Measurements from ENCODE around the gene FAM43B.

Gene FAM43B

GRCh38 chr1:20574686-20575540 is 22.5 kb downstream of the FAM43B start:
- TF ChIP-seq FOXP2 (optimal IDR thresholded peaks at IDR 0.05; ENCODE audit: borderline replicate concordance, extremely low read depth, extremely low read length, insufficient read depth) (peak; percentile 14), POLR2AphosphoS5 (IDR thresholded peaks at IDR 0.05; ENCODE audit: low read depth, low read length) (no peak)

- TF ChIP-seq REST (IDR thresholded peaks at IDR 0.05; ENCODE audit: insufficient read depth in 1 of 2, low read depth in 2 of 2, low read length in 2 of 2) (no peak), SIN3A (IDR thresholded peaks at IDR 0.05; ENCODE audit: borderline replicate concordance, insufficient read depth, low read length) (no peak), FOXP2 (optimal IDR thresholded peaks at IDR 0.05; ENCODE audit: borderline replicate concordance, extremely low read depth, extremely low read length, insufficient read depth) (no peak), TAF1 (IDR thresholded peaks at IDR 0.05; ENCODE audit: borderline replicate concordance, insufficient read depth, low read length) (no peak), POLR2AphosphoS5 (IDR thresholded peaks at IDR 0.05; ENCODE audit: low read depth, low read length) (no peak)
Observed at GRCh38 chr1:20575541-20576336, 23.4 kb downstream of the FAM43B start.

GRCh38 chr1:20578062-20578461 is 25.7 kb downstream of the FAM43B start:
- TF ChIP-seq FOXP2 (optimal IDR thresholded peaks at IDR 0.05; ENCODE audit: borderline replicate concordance, extremely low read depth, extremely low read length, insufficient read depth) (no peak), POLR2AphosphoS5 (IDR thresholded peaks at IDR 0.05; ENCODE audit: low read depth, low read length) (no peak), TAF1 (IDR thresholded peaks at IDR 0.05; ENCODE audit: borderline replicate concordance, insufficient read depth, low read length) (no peak)

GRCh38 chr1:20578721-20579395 is 26.5 kb downstream of the FAM43B start:
- no peak for TF ChIP-seq TAF1 (IDR thresholded peaks at IDR 0.05; ENCODE audit: borderline replicate concordance, insufficient read depth, low read length)
- no peak for TF ChIP-seq SIN3A (IDR thresholded peaks at IDR 0.05; ENCODE audit: borderline replicate concordance, insufficient read depth, low read length)
- TF ChIP-seq FOXP2 (optimal IDR thresholded peaks at IDR 0.05; ENCODE audit: borderline replicate concordance, extremely low read depth, extremely low read length, insufficient read depth): no peak
- no peak for TF ChIP-seq REST (IDR thresholded peaks at IDR 0.05; ENCODE audit: insufficient read depth in 1 of 2, low read depth in 2 of 2, low read length in 2 of 2)
- no peak for TF ChIP-seq POLR2AphosphoS5 (IDR thresholded peaks at IDR 0.05; ENCODE audit: low read depth, low read length)

- TF ChIP-seq REST (IDR thresholded peaks at IDR 0.05; ENCODE audit: insufficient read depth in 1 of 2, low read depth in 2 of 2, low read length in 2 of 2): no peak
- TF ChIP-seq POLR2AphosphoS5 (IDR thresholded peaks at IDR 0.05; ENCODE audit: low read depth, low read length): no peak
- TF ChIP-seq TAF1 (IDR thresholded peaks at IDR 0.05; ENCODE audit: borderline replicate concordance, insufficient read depth, low read length): no peak
- TF ChIP-seq FOXP2 (optimal IDR thresholded peaks at IDR 0.05; ENCODE audit: borderline replicate concordance, extremely low read depth, extremely low read length, insufficient read depth): no peak
- TF ChIP-seq SIN3A (IDR thresholded peaks at IDR 0.05; ENCODE audit: borderline replicate concordance, insufficient read depth, low read length): no peak
Observed at GRCh38 chr1:20584890-20585289, 32.5 kb downstream of the FAM43B start.

Data from PFSK-1 (cell line).